Neural cell (in vitro differentiated cells): ENCODE measurements around the gene CDC73.

Experiments
- CTCF ChIP-seq: fragments of 450-650 bp; IDR thresholded peaks from 2 replicates; pipeline ENCODE4 v1.5.1; 2014; ENCODE audit warnings: antibody characterized with exemption, mild to moderate bottlenecking, moderate library complexity; ENCODE audit not compliant: poor library complexity, severe bottlenecking
- EP300 ChIP-seq: fragments of 450-650 bp; conservative IDR thresholded peaks from 2 replicates; pipeline ENCODE4 v1.6.1; 2014; ENCODE audit warnings: antibody characterized with exemption, mild to moderate bottlenecking, moderate library complexity; ENCODE audit not compliant: poor library complexity, severe bottlenecking
- EZH2 ChIP-seq: fragments of 200-600, 300-800 bp; shearing (Covaris generic), sonication (generic); IDR thresholded peaks from 2 replicates; pipeline ENCODE4 v1.6.1; 2014; ENCODE audit warnings: antibody characterized with exemption, low read length, borderline replicate concordance, mild to moderate bottlenecking; ENCODE audit not compliant: insufficient read depth, poor library complexity, severe bottlenecking
- MXI1 ChIP-seq: fragments of 450-650 bp; conservative IDR thresholded peaks from 2 replicates; pipeline ENCODE4 v1.6.1; 2014; ENCODE audit warnings: antibody characterized with exemption, mild to moderate bottlenecking; ENCODE audit not compliant: poor library complexity, severe bottlenecking
- POLR2AphosphoS5 ChIP-seq: IDR thresholded peaks from 2 replicates; pipeline ENCODE4 v1.6.1; 2012
- RAD21 ChIP-seq: fragments of 450-650 bp; conservative IDR thresholded peaks from 2 replicates; pipeline ENCODE4 v1.6.1; 2014; ENCODE audit warnings: antibody characterized with exemption, mild to moderate bottlenecking, moderate library complexity
- REST ChIP-seq: IDR thresholded peaks from 2 replicates; pipeline ENCODE4 v1.6.1; 2012; ENCODE audit warnings: borderline replicate concordance
- SMC3 ChIP-seq: fragments of 450-650 bp; conservative IDR thresholded peaks from 2 replicates; pipeline ENCODE4 v1.6.1; 2014; ENCODE audit warnings: antibody characterized with exemption, mild to moderate bottlenecking, moderate library complexity; ENCODE audit not compliant: poor library complexity
- TAF1 ChIP-seq: IDR thresholded peaks from 2 replicates; pipeline ENCODE4 v1.6.1; 2012; ENCODE audit warnings: low read depth

GRCh38 chr1:193094112-193094511 is 27.7 kb upstream of the CDC73 start:
- TF ChIP-seq CTCF (no peak), POLR2AphosphoS5 (no peak), EP300 (no peak), EZH2 (no peak), TAF1 (no peak), RAD21 (no peak), REST (no peak), SMC3 (no peak), MXI1 (no peak)
